T-helper 2 cell treated with Interferon-gamma antibody and Interleukin-4, amounts not matched to agents 5 μg/mL and 100 μg/mL, for 36 hours (primary cell): ENCODE data around the gene BTBD6.

ENCODE experiments used
- DNase-seq: peaks from one replicate; pipeline ENCODE4 v3.0.0; 2021; ENCODE audit warnings: low spot score
- H3K27ac Mint-ChIP-seq: one replicate; pipeline ENCODE4 v1.8.0; 2021; ENCODE audit warnings: mild to moderate bottlenecking, mixed read lengths
- H3K27me3 Mint-ChIP-seq: one replicate; pipeline ENCODE4 v1.8.0; 2021; ENCODE audit warnings: low read depth, mixed read lengths
- H3K36me3 Mint-ChIP-seq: one replicate; pipeline ENCODE4 v1.8.0; 2021; ENCODE audit warnings: low read depth, mixed read lengths
- H3K4me1 Mint-ChIP-seq: one replicate; pipeline ENCODE4 v1.8.0; 2021; ENCODE audit warnings: low read depth, mixed read lengths
- H3K4me3 Mint-ChIP-seq: one replicate; pipeline ENCODE4 v1.8.0; 2022; ENCODE audit warnings: mild to moderate bottlenecking, moderate library complexity, mixed read lengths
- H3K9me3 Mint-ChIP-seq: one replicate; pipeline ENCODE4 v1.8.0; 2021; ENCODE audit warnings: mixed read lengths

The BTBD6 gene

DNA sequence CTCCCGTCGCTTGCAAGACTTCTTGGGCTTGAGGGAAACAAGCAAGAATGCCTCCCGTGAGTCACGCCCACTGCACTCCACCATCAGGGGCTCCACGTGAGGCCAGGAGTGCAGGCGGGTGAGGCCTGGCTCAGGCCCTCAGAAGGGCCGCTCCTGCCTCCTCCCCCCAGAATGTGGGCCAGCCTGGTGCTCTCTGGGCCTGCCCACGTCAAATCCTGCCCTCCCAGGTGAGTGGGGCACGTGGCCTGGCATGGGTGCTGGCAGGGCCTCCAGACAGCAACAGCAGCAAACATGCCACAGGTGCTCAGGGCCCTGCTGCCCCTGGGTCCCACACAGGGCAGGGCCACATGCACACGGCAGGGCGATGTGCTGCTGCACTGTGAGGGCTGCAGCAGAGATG lies 30.6 kb upstream of the BTBD6 start:
- no peak overlapping the region for H3K27ac Mint-ChIP-seq
- H3K4me1 Mint-ChIP-seq = no peaks in the 10 kb centered on the region
- H3K4me3 Mint-ChIP-seq = no peak overlapping the region

DNA sequence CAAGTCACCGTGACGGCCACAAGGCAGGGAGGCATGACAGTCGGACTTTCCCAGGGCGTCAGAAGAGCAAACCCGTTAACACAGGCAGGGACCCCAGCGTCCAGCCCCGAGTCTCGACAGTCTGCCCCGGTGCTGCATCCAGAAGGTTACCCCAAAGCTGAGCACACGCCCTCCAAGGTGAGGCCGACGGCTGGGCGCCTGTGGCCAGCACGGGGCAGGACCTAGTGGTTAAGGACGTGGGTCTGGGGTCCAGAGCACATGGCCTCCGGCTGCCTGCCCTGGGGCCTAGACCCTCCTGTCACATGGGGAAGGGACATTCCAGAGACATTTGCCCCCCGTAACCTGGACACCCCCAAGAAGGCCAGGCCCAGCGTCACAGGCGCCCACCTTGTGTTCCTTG lies 29.7 kb upstream of the BTBD6 start:
- Mint-ChIP-seq H3K4me1 (no peaks in the 10 kb centered on the region), H3K36me3 (peaks cover 17% of the 10 kb centered on the region), H3K9me3 (no peaks in the 10 kb centered on the region), H3K27ac (no peak overlapping the region), H3K4me3 (no peak overlapping the region), H3K27me3 (no peaks in the 10 kb centered on the region)
- no peak for DNase-seq

More for the DNA sequence above, 30.6 kb upstream of the BTBD6 start:
- Mint-ChIP-seq H3K9me3 (no peaks in the 10 kb centered on the region), H3K27me3 (no peaks in the 10 kb centered on the region), H3K36me3 (peaks cover 17% of the 10 kb centered on the region)
- DNase-seq = no peak

DNA sequence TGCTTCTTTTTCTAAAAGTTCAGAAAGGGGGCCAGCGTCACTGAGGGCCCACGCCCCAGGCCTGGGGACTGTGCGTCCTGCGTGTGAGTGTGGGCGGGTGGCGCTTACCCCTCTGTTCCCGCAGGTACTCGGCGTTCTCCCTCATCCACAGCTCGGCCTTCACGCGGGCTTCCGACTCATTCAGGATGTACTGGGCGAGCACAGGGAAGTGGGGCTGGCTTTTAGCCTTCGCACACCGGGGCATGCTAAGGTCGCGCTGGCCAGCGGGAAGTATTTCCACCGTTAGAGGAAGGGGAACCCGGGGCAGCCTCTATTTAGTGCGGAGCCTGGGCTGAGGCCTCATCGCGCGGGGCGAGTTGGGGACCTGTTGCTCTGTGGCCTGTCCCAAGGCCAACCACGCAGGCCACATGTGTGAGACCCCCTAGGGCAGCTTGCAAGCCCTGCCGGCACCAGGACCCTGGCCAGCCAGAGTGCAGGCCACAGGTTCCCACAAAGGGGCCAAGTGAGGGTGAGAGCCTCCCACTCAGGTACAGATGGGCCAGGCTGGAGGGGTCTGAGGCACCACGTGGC lies 29.2 kb upstream of the BTBD6 start:
- no peak overlapping the region for H3K27ac Mint-ChIP-seq
- H3K4me3 Mint-ChIP-seq = no peak overlapping the region
- no peaks in the 10 kb centered on the region for H3K4me1 Mint-ChIP-seq
- H3K9me3 Mint-ChIP-seq = no peaks in the 10 kb centered on the region
- peaks cover 17% of the 10 kb centered on the region for H3K36me3 Mint-ChIP-seq
- DNase-seq = no peak
- no peaks in the 10 kb centered on the region for H3K27me3 Mint-ChIP-seq

DNA sequence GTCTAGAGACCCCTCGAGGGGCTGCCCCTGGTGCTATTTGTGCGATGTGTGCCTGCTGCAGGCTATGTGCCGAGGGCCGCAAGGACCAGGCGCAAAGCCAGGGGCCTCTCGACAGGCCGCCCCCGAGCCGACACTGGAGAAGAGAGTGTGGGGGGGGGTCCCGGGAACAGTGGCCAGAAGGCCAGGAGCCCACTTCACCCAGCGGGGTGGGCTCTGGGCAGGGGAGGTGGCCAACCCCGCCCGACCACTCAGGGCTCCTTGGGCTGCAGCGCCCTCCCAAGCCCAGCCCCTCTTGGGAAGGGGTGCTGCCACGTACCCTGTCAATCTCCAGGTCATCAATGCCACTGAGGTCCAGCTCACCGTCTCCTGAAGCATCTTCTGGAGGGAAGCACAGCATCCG lies 28.6 kb upstream of the BTBD6 start:
- H3K4me3 Mint-ChIP-seq = no peak overlapping the region
- peaks cover 20% of the 10 kb centered on the region for H3K36me3 Mint-ChIP-seq
- DNase-seq = no peak
- no peaks in the 10 kb centered on the region for H3K9me3 Mint-ChIP-seq
- no peaks in the 10 kb centered on the region for H3K4me1 Mint-ChIP-seq
- no peak overlapping the region for H3K27ac Mint-ChIP-seq
- no peaks in the 10 kb centered on the region for H3K27me3 Mint-ChIP-seq

DNA sequence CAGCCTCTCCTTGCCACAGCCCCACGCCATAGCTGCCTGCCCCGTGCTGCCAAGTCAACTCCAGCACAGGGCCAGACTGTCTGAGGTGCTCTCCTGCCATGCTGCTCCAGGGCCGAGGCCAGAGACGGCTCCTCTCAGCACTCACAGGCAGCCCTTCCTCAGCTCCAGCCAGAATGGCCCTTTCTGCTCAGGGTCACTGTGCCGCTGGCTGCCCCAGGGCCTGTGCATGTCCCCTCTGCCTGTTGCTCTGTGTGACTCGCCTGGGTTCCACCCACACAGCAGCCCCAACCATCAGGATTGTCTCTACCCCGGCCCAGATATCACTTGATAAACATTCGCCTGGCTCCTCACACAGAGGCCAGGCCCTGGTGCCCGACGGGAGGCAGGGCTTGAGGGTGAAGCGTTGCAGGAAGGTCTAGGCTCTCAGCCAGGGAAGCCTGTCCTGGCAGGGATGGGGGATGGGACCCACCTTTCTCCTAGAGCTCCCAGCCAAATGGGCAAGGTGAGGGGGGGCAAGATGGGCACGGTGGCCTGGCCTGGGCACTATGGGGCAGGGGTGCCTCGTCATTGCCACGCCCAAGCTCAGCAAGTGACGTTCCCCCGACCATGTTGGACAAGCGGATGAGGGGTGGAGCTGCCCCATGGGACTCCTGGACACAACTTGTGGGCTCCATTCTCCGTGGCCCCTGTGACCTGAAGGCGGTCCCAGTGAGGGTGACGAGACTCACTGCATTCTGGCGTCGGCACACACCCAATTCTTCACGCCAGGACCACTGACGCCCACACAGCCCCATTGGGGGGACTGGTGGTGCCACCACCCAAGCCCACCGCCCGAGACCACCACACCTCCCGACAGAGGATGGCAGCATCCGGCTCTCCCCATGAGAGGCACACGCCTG lies 27.4 kb upstream of the BTBD6 start:
- Mint-ChIP-seq H3K27ac (no peak overlapping the region), H3K9me3 (no peaks in the 10 kb centered on the region), H3K4me1 (no peaks in the 10 kb centered on the region), H3K27me3 (no peaks in the 10 kb centered on the region), H3K36me3 (peaks cover 24% of the 10 kb centered on the region), H3K4me3 (no peak overlapping the region)
- DNase-seq = no peak

DNA sequence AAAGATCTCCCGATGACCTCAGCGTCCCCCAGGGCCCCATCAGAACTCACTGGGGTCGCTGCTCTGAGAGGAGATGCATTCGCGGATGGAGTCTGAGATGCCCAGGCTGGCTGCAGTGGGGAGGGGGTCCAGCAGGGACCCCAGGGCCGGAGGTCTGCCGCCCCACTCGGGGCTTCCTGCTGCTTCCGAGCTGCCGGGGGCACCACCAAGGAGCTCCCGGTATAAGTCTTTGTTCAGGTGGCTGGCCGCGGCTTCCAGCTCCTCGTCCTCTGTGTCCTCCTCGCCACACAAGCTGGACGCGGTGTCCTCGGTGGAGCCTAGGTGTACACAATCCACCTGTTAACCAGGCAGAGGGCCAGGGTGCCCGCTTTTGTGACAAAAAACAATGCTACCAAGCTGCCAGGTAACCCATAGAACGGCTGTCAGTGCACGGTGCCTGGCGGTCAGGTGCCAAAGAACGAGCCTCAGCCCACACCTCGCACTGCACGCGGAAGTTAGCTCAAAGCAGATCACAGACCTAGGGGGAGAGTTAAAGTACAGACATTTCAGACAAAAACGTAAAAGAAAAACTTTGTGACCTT lies 26.6 kb upstream of the BTBD6 start:
- no peaks in the 10 kb centered on the region for H3K4me1 Mint-ChIP-seq
- no peak overlapping the region for H3K4me3 Mint-ChIP-seq
- H3K36me3 Mint-ChIP-seq = peaks cover 22% of the 10 kb centered on the region
- no peak for DNase-seq
- no peaks in the 10 kb centered on the region for H3K27me3 Mint-ChIP-seq
- no peak overlapping the region for H3K27ac Mint-ChIP-seq
- H3K9me3 Mint-ChIP-seq = no peaks in the 10 kb centered on the region

DNA sequence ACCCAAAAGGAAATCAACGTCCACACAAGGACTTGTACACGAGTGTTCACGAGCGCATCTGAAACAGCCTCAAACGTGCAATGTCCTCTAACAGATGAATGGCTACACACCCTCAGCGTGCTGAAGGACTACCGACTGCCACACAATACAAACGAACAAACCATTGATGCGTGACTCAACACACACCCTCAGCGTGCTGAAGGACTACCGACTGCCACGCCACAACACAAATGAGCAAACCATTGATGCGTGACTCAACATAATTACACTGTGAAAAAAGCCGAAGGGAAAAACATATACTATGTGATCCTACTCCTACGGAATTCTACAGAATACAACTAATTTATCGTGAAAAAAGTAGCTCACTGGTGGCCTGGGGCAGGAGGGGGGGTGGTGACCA lies 25.1 kb upstream of the BTBD6 start:
- no peak for DNase-seq
- Mint-ChIP-seq H3K27me3 (no peaks in the 10 kb centered on the region), H3K4me1 (no peaks in the 10 kb centered on the region), H3K4me3 (no peak overlapping the region), H3K27ac (no peak overlapping the region), H3K9me3 (no peaks in the 10 kb centered on the region), H3K36me3 (peaks cover 24% of the 10 kb centered on the region)

DNA sequence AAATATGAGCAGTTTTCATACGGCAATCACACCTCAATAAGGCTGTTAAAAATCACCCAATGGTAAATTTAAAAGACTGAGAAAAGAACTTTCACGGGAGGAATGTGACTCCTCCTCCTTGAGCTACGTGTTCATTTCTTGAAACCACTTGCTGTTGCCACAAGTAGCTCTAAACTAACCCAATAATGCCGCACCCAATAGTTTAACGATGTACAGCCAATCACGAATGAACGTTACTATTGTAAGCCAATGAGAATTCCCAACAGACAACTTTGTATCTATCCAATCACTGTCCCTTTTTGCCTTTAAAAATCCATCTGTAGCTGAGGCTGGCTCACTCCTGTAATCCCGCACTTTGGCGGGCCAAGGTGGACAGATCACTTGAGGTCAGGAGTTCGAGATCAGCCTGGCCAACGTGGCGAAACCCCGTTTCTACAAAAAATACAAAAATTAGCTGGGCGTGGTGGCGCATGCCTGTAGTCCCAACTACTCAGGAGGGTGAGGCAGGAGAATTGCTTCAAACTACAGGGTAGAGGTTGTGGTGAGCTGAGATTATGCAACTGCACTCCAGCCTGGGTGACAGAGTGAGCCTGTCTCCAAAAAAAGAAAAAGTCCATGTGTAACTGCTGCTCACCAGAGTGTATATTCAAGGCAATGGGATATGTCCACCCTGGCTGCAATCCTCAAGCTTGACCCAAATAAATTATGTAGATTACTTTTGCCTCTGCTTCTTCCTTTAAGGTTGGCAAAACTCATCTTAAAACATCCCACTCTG lies 24.4 kb upstream of the BTBD6 start:
- Mint-ChIP-seq H3K36me3 (peaks cover 24% of the 10 kb centered on the region), H3K9me3 (no peaks in the 10 kb centered on the region), H3K4me1 (no peaks in the 10 kb centered on the region)

DNA sequence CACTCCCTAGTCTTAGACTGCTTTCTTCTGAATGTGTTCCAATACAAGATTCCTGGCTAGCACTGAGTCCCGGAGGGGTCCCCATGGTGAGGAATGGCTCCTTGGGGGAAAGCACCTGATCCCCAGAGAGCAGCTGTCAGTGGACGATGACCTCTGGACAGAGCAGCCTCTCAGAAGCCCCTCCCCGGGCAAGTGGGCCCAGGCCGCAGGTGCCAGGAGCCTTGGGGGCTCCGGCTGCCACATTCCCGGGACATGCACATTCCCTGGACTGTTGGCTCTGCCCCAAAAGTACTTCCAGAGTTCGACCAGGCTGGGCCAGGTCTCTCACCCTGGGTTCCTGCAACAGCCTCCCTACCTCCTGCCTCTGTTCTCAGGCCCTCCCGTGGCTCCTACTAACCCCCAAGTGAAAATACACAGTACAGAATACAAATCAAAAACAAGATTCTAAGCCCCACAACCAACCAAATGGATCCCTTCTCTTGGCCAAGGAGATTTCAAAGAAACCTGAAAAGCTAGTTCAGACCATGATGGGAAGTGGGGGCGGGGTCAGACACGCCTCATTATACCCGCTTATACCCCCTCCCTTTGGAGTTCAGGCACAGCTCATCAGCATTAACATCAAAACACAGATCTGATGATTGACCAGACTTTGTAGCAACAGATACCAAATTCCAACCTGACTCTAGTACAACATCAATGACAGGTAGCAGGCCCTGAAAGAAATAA lies 23.3 kb upstream of the BTBD6 start:
- Mint-ChIP-seq H3K4me1 (no peaks in the 10 kb centered on the region), H3K27me3 (no peaks in the 10 kb centered on the region), H3K9me3 (no peaks in the 10 kb centered on the region), H3K27ac (no peak overlapping the region), H3K36me3 (peaks cover 21% of the 10 kb centered on the region), H3K4me3 (no peak overlapping the region)
- DNase-seq = no peak

More for the DNA sequence above, 24.4 kb upstream of the BTBD6 start:
- Mint-ChIP-seq H3K27me3 (no peaks in the 10 kb centered on the region), H3K4me3 (no peak overlapping the region), H3K27ac (no peak overlapping the region)
- no peak for DNase-seq

DNA sequence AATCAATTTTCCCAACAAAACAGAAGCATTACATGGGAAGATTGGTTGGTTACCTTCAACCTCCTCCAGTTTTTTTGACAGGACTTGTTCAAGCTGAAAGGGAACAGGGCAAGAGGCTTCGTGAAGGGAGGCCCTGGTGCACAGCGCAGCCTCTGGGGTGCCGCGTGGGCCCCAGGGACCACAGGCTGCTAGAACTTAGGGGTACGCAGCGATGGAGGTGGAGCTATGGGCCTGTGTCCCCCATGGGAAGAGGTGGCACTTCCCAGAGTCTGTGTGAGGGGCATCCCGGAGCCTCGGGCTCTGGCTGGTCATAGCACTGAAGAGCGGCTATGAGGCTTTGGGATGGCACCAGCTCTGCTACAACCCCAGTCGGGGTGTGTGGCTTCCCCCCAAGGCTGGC lies 22.1 kb upstream of the BTBD6 start:
- H3K27me3 Mint-ChIP-seq = no peaks in the 10 kb centered on the region
- no peaks in the 10 kb centered on the region for H3K4me1 Mint-ChIP-seq
- H3K36me3 Mint-ChIP-seq = peaks cover 16% of the 10 kb centered on the region
- no peak overlapping the region for H3K4me3 Mint-ChIP-seq
- H3K27ac Mint-ChIP-seq = no peak overlapping the region
- DNase-seq = no peak
- no peaks in the 10 kb centered on the region for H3K9me3 Mint-ChIP-seq

DNA sequence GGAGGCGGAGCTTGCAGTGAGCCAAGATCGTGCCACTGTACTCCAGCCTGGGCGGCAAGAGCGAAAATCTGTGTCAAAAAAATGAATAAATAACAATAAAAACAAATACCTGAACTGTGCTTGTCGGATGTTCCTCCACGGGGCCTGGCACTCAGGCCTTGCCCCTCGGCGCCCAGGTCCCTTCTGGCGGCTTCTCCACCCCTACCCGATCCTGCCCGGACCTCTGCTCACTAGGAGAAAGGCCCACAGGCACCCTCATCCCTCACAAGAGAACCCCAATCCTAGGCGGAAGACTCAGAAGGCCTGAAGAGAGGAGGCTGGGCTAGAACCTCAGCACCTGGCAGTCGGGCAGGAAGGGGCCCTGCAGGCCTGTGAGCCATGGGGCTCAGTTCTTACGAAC lies 21.0 kb upstream of the BTBD6 start:
- no peaks in the 10 kb centered on the region for H3K27me3 Mint-ChIP-seq
- no peaks in the 10 kb centered on the region for H3K9me3 Mint-ChIP-seq
- no peak overlapping the region for H3K27ac Mint-ChIP-seq
- no peak overlapping the region for H3K4me3 Mint-ChIP-seq
- H3K4me1 Mint-ChIP-seq = no peaks in the 10 kb centered on the region
- DNase-seq = no peak
- peaks cover 12% of the 10 kb centered on the region for H3K36me3 Mint-ChIP-seq

DNA sequence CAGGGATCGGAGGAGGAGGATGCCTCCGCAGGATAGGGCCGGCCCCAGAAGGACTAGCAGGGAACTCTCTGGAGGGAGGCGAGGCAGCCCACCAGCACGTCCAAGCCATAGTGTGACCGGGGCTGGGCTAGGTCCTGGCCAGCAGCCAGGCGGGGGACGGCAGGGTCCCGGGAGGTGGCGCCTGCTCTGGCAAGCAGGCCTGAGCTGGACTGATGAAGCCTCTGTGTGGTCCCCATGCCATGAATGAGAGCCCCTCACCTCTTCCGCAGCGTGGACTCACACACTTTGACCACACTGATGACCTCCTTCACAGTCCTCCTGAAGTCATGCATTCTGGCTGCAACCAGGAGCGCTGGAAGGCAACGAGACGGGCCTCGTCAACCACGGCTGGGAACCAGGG lies 19.8 kb upstream of the BTBD6 start:
- no peak for DNase-seq
- Mint-ChIP-seq H3K4me1 (no peaks in the 10 kb centered on the region), H3K4me3 (no peak overlapping the region), H3K36me3 (peaks cover 12% of the 10 kb centered on the region), H3K27me3 (no peaks in the 10 kb centered on the region), H3K9me3 (no peaks in the 10 kb centered on the region), H3K27ac (no peak overlapping the region)

DNA sequence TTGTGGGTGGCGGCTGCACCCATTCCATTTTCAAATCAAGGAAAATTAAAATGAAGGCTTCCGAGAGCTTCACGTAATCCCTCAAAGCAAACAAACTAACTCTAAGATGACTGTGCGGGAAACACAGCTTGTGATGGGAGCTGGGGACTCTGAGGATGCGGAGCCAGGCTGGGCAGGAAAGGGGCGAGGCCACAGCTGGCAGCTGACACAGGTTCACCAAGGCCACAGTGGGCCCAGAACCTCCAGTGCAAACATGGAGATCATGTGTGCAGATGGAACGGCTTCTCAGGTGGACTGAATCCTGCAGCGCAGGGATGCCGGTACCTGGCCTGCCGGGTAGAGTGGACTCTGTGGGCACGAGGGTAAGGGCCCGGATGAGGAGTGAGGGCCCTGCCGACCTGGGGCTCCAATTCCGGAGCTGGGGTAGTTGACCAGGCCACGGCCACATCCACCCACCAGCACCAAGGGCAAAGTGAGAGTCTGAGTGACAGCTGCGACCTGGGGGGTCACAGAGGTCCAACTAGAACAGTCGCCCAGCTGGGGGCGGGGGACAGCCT lies 19.2 kb upstream of the BTBD6 start:
- no peaks in the 10 kb centered on the region for H3K27me3 Mint-ChIP-seq
- no peak overlapping the region for H3K27ac Mint-ChIP-seq
- no peaks in the 10 kb centered on the region for H3K4me1 Mint-ChIP-seq
- H3K36me3 Mint-ChIP-seq = peaks cover 12% of the 10 kb centered on the region
- no peak for DNase-seq
- no peaks in the 10 kb centered on the region for H3K9me3 Mint-ChIP-seq
- no peak overlapping the region for H3K4me3 Mint-ChIP-seq
